ENCODE measurements around the gene STX3.

DNA sequence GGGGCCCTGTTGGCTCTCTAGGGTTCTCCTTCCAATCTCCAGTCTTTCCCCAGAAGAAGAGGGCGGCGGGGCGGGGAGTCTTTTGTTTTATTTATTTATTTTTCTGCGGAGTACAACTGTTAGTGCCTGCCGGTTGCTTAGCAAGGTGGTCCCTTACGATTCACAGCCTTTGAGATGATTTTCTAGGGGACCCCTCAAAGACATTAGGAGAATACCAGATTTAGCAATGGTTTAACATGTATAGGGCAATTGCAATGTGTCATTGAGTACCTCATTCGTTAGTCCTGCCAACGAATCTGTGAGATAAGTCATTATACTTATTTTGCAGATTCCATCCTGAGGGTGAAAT lies 55.7 kb downstream of the STX3 start:
- no peak for TF ChIP-seq REST (IDR thresholded peaks at IDR 0.05; ENCODE audit: borderline replicate concordance)
- TF ChIP-seq TAF1 (IDR thresholded peaks at IDR 0.05; ENCODE audit: low read depth), result no peak
- TF ChIP-seq, protein P1, sequence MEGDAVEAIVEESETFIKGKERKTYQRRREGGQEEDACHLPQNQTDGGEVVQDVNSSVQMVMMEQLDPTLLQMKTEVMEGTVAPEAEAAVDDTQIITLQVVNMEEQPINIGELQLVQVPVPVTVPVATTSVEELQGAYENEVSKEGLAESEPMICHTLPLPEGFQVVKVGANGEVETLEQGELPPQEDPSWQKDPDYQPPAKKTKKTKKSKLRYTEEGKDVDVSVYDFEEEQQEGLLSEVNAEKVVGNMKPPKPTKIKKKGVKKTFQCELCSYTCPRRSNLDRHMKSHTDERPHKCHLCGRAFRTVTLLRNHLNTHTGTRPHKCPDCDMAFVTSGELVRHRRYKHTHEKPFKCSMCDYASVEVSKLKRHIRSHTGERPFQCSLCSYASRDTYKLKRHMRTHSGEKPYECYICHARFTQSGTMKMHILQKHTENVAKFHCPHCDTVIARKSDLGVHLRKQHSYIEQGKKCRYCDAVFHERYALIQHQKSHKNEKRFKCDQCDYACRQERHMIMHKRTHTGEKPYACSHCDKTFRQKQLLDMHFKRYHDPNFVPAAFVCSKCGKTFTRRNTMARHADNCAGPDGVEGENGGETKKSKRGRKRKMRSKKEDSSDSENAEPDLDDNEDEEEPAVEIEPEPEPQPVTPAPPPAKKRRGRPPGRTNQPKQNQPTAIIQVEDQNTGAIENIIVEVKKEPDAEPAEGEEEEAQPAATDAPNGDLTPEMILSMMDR (IDR thresholded peaks at IDR 0.05; ENCODE audit: poor library complexity, severe bottlenecking), result no peak
- TF ChIP-seq POLR2AphosphoS5 (IDR thresholded peaks at IDR 0.05), result no peak
- no peak for TF ChIP-seq RAD21 (conservative IDR thresholded peaks at IDR 0.05)
- TF ChIP-seq EZH2 (IDR thresholded peaks at IDR 0.05; ENCODE audit: borderline replicate concordance, insufficient read depth, low read length, poor library complexity, severe bottlenecking), result no peak
- TF ChIP-seq EP300 (conservative IDR thresholded peaks at IDR 0.05; ENCODE audit: poor library complexity, severe bottlenecking), result no peak
- TF ChIP-seq SMC3 (conservative IDR thresholded peaks at IDR 0.05; ENCODE audit: poor library complexity), result no peak
- TF ChIP-seq MXI1 (conservative IDR thresholded peaks at IDR 0.05; ENCODE audit: poor library complexity, severe bottlenecking), result no peak

All from neural cell (in vitro differentiated cells).